Endothelial cell of umbilical vein (primary cell): ENCODE data around the gene HDAC3.

ENCODE experiments used
- CTCF ChIP-seq, 2 donors: IDR thresholded peaks; 1 replicate in 1 of 2; 2 replicates in 1 of 2; pipeline ENCODE4 v1.5.1; 2011; ENCODE audit warnings: low read length in 2 of 2, mild to moderate bottlenecking in 2 of 2, moderate library complexity in 2 of 2, control low read depth in 1 of 2, inconsistent platforms in 1 of 2, low read depth in 1 of 2; ENCODE audit not compliant: insufficient read depth in 1 of 2; ENCODE audit errors: extremely low read depth in 1 of 2
- EZH2 ChIP-seq: IDR thresholded peaks from 2 replicates; pipeline ENCODE4 v1.6.1; 2012; ENCODE audit warnings: borderline replicate concordance, low read depth, mild to moderate bottlenecking, moderate library complexity, low read length, inconsistent platforms; ENCODE audit not compliant: severe bottlenecking
- FOS ChIP-seq: IDR thresholded peaks from 2 replicates; pipeline ENCODE4 v1.6.1; 2011; ENCODE audit warnings: mild to moderate bottlenecking, low read length, moderate library complexity, borderline replicate concordance; ENCODE audit not compliant: insufficient read depth
- MYC ChIP-seq: IDR thresholded peaks from one replicate; pipeline ENCODE4 v1.6.1; 2011; ENCODE audit warnings: mild to moderate bottlenecking, low read depth, low read length
- POLR2A ChIP-seq: IDR thresholded peaks from 2 replicates; pipeline ENCODE4 v1.6.1; 2012; ENCODE audit warnings: low read depth, mild to moderate bottlenecking, control low read depth, low read length
- POLR2AphosphoS5 ChIP-seq: IDR thresholded peaks from 2 replicates; pipeline ENCODE4 v1.6.1; 2012; ENCODE audit warnings: low read depth, mild to moderate bottlenecking, control low read depth, low read length, moderate library complexity; ENCODE audit not compliant: insufficient read depth
- TF ChIP-seq, protein P1 (sequence below): IDR thresholded peaks from 2 replicates; pipeline ENCODE4 v1.6.1; 2011; ENCODE audit not compliant: insufficient read depth, insufficient read length

GRCh38 chr5:141663506-141663905, 26.9 kb upstream of the HDAC3 start:
- TF ChIP-seq CTCF (IDR thresholded peaks at IDR 0.05; ENCODE audit: extremely low read depth in 1 of 2, insufficient read depth in 1 of 2, low read depth in 1 of 2, low read length in 2 of 2) = no peak
- TF ChIP-seq POLR2A = no peak
- TF ChIP-seq, protein P1, sequence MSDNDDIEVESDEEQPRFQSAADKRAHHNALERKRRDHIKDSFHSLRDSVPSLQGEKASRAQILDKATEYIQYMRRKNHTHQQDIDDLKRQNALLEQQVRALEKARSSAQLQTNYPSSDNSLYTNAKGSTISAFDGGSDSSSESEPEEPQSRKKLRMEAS = no peak
- no peak for TF ChIP-seq FOS
- TF ChIP-seq MYC = no peak
- no peak for TF ChIP-seq EZH2
- TF ChIP-seq POLR2AphosphoS5 = no peak
